GM18519 (cell line): ENCODE measurements around the gene KCNQ4.

Source experiments
- ATAC-seq: cut with Tn5 transposase; IDR thresholded peaks from one replicate; pipeline ENCODE4 v1.9.1; 2021; ENCODE audit warnings: mild to moderate bottlenecking, moderate library complexity; ENCODE audit not compliant: unreplicated experiment, low FRiP score

Gene KCNQ4

DNA sequence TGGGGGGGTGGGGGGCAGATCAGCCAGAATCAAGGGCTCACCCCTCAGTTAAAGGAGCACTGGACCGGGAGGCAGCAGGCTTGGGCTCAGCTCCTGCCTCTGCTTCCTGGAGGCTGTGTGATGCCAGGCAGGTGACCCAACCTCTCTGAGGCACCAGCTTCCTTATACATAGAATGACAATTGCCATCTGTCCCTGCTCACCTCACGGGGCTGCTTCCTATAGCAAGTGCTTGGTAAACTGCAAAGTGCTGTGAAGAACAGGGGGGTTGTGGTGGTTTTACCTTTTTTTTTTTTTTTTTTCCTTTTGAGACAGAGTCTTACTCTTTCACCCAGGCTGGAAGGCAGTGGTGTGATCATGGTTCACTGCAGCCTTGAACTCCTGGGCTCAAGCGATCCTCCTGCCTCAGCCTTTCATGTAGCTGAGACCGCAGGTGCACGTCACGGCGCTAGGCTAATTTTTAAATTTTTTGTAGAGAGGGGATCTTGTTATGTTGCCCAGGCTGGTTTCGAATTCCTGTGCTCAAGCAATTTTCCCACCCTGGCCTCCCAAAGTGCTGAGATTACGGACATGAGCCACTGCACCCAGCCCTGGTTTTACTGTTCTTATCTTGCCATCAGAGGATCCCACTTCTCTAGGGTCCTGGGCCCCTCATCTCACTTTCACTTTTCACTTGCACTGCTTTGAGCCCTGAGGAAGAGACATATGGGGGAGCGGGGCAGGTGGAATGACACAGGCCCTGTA lies 11.6 kb downstream of the KCNQ4 start:
- no peak for ATAC-seq

DNA sequence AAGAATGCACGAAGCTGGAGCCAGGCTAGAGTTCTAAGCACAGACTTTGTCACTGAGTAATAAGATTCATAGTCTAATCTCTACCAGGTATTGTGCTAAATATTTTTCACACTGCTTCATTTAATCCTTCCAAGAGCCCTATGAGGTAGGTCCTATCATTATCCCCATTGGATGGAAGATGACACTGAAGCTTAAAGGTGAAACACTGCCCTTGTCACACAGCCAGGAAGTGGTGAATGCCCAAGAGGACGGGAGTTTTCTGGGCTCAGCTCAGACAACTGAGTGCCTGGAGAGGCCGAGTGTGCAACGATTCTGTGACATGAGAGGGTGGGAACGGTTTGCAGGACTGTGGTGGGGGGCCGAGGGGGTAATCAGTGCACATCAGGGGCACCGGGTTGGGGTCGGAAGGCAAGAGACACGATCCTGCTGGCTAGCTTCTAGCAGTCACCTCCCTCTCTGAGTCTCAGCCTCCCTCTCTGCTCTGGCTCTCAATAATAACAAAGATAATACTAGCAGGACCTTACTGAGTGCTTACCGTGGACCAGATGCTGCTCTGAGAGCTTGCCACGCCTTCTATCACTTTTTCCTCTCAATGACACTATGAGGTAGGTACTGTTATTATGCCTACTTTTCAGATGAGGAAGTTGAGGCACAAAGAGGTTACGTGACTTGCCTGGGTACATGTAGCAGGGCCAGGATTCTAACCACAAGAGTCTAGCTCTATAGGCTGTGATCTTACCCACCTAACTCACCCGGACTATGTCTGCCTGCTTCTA lies 12.4 kb downstream of the KCNQ4 start:
- ATAC-seq = no peak

DNA sequence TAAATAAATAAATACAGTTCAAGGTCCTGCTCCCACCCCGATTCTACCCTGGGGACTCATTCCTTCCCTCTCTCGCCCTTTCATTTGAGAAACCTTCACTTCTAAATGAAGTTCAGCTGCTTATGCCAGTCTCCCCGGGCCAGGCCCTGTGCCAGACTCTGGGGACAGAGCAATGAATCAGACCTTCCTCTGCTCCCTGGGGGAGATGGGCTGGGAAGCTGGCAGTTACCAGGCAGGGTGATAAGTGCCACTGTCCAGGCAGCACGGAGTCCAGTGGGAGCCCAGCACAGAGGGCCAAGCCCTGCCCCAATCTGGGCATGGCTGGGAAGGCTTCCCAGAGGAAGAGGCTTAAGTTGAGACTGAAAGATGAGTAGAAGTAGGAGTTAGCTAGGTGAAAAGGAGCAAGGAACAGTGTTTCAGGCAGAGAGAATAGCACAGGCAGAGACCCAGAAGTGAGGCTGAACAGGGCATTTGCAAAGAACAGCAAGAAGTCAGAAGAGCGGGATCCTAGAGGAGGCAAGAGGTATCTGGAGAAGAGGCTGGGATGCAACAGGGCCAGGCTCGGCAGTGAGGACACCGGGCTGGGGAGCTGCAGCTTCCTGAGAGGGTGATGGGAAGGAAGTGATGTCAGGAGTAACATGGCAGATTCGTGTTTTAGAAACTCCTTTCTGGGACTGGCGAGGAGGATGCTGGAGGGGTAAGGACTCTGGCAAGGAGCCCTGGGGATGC lies 13.5 kb downstream of the KCNQ4 start:
- ATAC-seq = no peak

DNA sequence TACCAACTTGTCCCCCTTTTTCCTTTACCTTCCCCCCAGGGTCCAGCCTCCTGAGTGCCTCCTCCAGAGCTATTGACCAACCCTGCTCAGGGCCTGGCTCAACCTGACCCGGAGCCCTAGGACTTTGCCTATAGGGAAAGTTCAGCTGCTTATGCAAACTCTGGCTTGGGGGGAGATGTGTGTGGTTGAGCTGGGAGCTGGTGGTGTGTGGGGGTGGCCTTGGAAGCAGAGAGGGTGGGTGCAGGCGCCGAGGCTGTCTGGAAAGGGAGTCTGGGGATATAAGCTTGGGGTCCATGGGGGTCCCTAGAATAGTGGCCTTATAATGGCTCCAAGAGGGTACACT lies 14.1 kb downstream of the KCNQ4 start:
- ATAC-seq = no peak

DNA sequence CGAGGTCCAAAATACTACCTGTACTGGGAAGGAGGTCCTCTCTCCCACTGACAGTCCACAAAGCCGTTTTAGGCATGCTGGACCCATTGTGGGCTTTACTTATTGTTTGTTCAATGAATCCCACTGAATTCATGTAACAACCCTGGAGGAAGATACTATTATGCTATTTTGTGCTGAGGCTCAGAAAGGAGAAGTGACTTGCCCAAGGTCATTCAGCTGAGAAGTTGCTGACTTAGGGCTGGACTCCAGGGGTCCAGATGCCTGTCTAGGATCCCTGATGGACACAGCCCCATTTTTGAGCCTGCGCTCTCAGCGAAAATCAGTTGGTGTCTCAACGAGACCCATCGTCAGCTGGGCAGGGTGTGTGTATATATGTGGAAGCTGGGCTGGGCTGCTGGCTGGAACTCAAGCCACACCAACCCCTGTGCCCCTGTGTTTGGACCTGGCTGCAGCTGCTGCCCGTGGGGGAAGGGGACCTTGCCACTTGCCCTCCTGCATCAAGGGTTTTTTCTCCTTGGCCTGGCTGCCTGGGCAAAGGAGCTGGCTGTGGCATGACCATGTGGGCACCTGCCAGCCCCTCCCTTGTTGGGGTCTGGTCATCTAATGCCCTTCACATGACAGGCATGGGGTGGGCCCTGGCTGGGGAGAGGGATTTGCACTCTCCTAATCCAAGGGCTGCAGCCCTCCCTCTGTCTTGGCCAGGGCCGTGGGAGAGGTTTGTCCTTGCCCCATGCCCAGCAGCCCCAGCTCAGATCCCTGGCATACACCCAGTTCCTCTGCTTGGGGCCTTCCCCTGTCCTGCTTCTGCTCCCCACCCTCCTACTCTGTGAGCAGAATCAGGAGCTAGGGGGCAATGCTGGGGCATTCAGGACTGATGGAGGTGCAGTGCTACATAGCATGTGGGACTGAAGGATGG lies 15.0 kb downstream of the KCNQ4 start:
- ATAC-seq = no peak

DNA sequence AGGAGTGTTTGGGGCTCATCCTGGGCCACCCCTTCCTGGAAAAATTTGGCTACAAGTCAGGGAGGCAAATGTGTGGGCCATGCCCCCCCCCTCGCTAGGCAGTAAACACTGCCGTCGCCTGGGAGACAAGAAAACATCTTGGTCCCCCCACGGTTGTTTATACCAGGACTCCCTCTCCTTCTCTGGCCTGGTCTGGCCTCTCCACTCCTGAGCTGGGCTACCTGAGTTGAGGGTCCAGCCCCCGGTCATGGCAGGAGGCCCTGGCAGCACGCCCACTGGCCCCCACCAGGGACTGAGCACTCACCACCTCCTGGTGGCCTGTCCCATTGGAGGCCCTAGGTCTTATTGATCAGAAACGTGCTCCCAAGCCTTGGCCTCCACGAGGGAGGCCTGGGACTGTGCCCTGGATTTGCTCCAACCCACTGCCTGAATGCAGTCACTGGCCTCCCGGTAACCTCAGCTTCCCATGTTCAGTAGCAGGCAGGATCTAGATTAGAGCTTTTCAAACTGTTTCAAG lies 15.8 kb downstream of the KCNQ4 start:
- ATAC-seq = no peak

DNA sequence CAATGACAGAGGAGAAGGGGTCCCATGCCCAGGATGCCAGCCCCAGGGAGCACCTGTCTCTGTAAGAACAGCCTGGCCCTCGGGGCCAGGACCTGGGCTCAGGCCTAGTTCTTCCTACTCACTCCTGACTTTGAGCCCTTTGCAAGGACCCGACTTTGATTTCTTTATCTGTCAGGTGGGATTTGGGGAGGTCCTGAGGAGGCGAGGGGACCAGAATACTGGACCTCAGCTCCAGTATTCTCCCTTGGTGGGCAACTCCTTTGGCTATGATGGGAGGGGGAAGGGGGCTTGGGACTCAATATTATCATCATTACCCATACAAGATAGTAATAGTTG lies 18.1 kb downstream of the KCNQ4 start:
- no peak for ATAC-seq

DNA sequence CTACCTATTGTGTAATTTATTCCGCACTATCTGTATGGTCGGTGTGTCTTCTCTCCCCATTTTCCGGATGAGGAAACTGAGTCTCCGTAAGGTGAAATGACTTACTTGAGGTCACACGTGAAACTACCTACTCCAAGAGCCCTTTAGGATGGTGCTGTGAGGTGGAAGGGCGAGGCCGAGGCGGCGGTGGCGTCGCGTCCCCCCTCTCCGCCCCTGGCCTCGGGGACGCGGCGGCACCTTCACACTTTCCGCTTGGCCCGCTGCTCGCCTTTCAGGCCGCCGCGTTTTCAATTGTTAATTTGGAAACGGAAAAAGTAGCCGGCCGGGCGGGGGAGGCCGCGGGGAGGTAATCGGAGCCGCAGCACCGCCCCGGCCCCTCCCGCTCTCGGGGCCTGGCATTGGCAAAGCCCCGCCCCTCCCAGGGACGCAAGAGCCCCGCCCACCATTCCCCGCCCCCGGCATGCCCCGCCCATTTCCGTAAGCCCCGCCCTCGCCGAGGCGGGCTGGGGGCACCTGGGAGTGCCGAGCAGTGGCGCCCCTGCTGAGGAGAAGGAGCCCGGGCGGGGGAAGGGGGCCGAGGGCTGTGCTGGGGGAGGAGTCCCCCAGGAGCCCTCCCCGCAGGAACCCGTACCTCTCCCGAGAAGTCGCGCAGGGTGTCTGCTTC lies 18.6 kb downstream of the KCNQ4 start:
- no peak for ATAC-seq

DNA sequence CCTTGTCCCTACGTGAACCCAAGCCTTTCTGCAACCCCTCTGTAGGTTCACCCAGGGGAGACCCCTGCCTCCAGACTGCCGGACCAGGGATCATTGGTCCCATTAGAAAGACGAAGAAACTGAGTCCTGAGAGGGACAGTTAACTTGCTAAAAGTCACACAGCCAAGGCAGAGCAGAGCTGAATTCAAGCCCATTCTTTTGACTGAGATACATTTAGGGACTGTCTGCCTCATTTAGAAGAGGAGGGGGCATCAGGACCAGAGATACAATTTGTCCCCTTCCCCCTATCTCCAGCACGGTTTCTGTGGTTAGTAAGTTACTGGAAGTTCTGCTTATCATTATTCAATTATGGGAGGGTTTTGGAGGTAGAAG lies 19.1 kb downstream of the KCNQ4 start:
- ATAC-seq = no peak

DNA sequence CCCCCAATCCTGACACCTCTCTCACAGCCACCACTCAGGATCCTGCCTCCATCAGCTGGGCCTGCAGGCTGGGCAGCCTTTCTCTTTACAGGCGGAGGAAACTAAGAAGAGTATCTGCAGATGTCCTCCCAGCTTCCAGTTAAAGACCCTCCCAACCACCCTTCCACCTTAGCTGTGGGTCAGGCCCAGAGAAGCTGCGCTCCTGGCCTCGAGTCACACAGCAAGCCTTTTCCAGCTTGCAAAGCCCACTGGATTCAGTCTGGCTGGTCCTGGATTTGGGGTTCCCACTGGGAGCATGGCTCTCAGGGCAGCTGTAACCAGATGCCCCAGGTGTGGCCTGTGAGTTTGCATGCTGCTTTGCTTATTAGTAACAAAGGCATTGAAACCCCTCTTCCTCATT lies 19.9 kb downstream of the KCNQ4 start:
- no peak for ATAC-seq

DNA sequence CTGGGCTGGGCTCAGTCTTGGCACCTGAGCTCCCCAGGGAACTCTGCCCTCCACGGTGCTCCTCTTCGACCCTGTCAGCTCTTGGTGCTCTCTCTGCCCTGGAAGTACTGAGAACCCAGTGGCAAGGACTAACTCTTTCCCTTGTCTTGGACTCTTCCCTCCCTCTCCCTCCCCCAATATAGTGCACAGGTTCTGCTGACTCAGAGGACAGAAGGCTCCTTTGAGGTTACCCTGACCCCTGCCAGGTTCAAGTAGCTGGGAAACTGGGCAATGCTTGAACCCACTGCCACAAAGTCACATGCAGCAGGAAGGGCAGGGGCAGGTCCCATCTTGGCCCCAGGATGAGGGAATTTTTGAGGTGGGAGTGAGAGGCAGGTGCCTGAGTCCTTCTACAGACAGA lies 20.3 kb downstream of the KCNQ4 start:
- no peak for ATAC-seq

DNA sequence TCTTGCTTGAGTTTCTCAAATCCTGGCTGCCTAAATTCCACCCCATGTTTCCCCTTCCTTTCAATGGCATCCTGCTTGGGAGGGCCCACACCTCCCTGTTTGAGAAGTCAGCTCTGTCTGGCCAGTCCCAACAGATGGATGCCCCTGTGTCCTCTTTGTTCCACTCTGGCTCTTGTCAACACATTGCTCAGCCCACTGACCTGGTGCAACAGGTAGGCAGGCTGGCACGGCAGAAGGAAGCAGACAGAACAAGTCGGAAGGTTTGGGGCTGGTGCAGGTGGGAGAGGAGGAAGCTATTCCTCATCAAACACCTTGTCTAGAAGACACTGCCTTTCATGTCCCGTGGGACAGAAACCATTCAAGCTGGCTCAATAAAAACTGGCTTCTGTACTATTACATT lies 22.7 kb downstream of the KCNQ4 start:
- ATAC-seq = no peak

DNA sequence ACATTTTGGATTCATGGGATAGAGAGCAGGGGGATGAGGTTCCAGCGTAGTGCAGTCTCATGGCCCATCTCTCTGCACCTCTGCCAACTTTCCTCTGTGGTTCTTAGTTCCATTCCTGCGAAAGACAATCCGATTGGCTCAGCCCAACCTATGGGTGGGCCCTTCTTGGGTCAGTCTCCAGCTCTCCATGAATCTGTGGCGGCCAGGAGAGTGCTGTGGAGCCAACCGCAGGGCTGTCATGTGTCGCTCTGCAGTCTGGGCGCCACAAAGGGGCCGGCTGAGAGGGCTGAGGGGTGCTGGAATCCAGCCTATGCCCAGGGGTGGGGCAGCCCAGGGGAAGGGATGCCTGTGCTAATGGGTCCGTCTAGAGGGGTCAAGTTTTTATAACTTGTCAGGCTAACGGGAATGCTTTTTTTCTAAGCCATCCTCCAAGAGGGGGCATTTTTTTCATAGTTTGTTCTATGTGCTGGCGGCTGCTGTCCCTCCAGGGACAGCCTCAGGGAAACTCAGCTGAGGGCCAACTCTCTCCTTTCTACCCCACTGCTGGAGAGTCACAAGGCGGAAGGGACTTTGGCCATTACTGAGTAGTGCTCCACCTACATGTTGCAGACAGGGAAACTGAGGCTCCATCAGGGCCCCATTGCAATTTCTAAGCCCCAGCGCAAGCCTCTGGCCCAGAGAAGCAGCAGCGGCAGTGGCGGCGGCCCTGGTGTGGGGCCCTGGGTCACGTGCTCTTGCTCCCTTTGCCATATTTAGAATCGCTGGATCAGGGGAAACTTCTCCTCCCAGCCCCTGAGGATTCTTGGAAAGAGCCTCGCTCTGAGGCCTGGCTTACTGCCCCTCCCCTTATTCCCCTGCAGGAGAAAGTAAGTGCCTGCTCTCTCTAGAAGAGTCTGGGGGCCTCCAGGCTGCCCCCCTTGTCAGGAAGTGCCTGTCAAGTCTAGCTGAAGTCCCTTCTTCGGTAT lies 23.4 kb downstream of the KCNQ4 start:
- ATAC-seq = no peak

DNA sequence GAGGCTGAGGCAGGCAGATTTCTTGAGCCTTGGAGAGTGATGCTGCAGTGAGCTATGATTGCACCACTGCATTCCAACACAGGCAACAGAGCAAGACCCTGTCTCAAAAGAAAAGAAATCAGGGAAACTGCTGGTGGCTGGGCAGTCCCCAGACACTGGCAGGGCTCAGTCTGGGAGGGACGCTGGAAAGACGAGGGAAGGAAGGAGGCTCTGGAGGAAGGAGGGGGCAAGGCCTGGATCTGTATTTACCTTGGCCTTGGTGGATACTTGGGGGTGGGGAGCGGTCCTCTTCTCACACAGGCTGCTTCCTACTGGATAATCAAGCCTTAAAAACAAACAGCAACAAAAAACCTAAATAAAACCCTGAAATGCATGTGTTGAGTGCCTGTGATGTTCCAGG lies 24.4 kb downstream of the KCNQ4 start:
- no peak for ATAC-seq

DNA sequence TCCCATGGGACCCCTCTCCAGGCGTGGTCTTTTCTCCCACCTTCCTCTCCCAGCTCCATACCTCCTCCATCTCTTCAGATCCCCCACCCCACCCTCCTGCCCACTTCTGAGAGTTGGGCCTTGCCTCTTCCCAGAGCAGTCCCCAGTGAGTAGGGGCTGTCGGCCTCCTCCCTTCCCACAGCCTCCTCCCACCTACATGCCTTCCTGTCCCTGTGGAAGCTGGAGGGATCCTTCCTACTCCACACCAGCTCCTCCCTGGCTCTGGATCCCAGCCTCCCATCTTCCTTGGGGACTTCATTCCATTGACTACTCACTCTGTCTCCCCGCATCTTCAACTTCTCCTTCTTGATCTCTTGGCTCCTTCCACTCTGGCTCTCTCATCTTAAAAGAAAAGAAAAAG lies 24.9 kb downstream of the KCNQ4 start:
- no peak for ATAC-seq

DNA sequence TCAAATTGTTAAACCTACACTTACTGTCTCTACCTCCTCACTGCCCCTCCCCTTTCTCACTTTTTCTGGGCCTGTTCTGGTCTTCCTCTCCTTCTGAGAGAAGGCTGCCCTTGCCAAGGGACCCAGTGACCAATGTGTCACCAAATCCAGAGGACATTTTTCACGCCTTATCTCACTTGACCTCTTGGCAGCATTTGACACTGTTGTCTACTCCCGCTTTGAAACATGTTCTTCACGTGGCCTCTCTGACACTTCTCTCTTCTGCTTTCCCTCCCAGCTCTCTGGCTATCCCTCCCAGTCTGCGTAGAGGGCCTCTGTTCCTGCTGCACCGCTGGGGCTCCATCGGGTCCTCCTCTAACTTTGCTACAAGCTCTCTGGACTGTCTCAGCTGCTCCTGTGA lies 25.3 kb downstream of the KCNQ4 start:
- ATAC-seq = no peak

DNA sequence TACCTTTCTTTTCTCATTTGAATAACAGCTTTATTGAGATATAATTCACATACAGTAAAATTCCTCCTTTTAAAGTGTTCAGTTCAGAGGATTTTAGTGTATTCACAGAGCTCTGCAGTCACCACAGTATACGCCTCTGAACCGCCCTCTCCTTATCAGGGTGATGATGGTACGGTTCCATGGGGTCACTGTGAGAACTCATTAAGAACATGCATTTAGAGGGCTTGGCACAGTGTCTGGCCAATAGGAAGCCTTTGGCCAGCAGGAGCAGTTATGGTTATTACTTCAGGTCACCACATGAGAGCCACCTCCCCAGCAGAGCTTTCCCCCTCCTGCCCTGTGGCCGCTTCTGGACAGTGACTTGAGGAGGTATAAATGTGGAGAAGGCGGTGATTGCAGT lies 27.3 kb downstream of the KCNQ4 start:
- ATAC-seq = no peak

DNA sequence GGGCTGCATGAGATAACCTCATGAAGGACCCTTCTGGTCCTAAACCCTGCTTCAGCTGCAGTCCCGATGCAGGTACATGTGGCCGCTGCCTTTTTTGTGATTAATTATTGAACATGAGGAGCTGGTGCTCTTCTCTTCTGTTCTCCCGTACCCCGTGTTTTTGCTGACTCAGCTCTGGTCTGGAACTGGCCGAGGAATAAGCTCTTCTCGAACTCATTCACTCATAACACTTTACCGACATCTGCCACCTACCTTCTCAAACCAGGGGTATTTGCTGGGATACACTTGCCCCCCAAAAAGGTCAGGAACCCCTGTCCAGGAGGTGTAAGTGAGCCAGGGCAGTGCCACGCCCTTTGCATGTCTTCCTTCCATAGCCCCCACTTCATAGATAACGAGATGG lies 31.8 kb downstream of the KCNQ4 start:
- no peak for ATAC-seq

DNA sequence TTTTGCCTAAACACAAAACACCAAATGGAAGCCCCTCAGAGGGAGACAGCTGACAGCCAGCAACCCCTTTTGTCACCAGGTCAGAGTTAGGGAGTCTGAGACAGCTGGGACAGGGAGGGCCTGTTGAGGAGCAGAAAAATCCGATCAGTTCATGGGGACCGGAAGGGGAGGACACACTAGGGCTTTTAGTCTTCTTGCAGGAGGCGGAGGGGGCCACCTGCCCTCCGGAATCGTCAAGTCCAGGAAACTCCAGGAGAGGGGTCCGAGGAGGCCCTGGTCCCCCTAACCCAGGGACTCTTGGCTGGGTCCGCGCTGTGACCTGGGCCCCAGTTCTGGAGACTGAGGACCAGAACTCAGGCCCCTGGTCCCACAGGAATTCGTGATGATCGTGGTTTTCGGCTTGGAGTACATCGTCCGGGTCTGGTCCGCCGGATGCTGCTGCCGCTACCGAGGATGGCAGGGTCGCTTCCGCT lies 34.2 kb downstream of the KCNQ4 start:
- no peak for ATAC-seq
